SK-N-DZ (cell line): ENCODE results near the gene CDC16.

Experiments
- small RNA-seq, 2 experiments: library from RNA; depleted of rRNA; stranded (forward); fragments of <200 nt; gene quantifications; one replicate each; pipeline ENCODE3, GENCODE V24; 2014

The CDC16 gene

Small RNA genes lying within 50 kb of the gene (small RNA-seq; reads per million reads assigned to genes)
- gene MIR4502 (0 to 0.03 reads per million in 2 experiments), gene MIR548AR (0 to 0.04 reads per million in 2 experiments)
